ENCODE measurements around the gene RASA1.

Gene RASA1

DNA sequence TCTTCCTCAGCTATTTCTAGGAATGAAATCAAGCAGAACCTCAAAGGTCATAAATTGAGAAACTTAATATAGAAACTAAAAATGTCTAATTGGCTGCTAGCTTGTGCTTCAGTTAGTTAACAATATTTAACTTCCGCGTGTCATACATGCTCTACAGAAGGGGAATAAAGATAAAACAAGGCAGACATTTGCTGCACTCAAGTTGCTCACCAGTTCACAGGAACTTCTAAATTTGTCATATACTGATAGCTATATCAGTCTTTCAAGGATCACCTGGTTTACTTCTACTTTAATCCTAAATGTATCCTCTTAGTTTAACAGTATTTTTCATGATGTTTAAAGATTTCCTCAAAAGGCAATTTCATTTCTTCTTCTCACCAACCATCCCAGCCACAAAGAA, 136.7 kb downstream of the RASA1 start:
- no peak for DNase-seq

GRCh38 chr5:87405472-87406155, 137.9 kb downstream of the RASA1 start:
- no peak for DNase-seq

DNA sequence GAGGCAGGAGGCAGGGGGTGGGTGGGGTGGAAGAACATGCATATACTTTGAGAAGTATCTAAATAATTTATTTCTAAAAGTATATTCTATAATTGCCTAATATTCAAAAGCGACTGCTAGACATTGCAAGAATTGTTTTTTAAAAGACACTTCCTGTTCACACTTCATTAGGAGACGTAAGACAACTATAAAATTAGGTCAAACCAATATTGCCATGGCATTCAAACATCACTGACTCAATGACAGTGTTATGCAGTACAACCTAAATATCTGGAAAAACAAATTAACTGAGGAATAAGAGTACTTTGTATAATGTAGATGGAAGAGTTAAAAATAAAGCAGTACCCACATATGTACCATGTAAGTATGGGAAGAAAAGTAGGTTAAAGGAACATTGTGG, 140.5 kb downstream of the RASA1 start:
- no peak for DNase-seq

DNA sequence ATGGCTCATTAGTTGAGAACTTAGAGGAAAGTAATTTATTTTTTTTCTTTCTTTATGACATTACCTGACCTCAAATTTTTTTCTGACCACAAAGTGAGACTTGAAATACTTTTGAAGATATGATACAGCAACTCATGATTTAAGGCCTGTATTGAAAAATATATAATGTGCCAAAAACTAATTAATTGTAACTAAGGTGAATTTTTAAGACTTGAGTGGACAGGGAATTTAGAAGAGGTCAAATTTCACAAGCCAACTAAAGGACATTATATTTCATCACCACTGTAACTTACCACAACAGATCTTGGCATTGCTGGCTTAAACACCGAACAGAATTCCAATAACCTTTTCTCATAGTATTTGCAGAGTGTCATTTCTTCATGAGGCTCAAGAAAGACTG, 143.2 kb downstream of the RASA1 start:
- no peak for DNase-seq

DNA sequence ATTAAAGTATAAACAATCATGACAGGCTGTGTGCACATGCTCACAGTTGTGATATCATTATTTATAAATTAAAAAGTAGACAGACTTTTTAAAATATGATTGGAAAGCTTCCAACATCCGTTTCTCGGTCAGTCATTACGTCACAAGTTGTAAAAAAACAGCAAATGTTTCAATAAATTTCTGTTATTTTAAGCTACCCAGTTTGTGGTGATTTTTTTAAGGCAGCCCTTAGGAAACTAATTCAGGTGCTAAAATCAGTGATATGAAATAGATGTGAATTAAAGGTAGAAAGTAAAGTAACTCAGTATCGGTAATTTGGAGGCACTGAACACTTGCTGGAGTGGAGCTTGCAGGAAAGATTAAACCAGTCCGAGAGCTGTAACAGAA, 143.9 kb downstream of the RASA1 start:
- no peak for DNase-seq

DNA sequence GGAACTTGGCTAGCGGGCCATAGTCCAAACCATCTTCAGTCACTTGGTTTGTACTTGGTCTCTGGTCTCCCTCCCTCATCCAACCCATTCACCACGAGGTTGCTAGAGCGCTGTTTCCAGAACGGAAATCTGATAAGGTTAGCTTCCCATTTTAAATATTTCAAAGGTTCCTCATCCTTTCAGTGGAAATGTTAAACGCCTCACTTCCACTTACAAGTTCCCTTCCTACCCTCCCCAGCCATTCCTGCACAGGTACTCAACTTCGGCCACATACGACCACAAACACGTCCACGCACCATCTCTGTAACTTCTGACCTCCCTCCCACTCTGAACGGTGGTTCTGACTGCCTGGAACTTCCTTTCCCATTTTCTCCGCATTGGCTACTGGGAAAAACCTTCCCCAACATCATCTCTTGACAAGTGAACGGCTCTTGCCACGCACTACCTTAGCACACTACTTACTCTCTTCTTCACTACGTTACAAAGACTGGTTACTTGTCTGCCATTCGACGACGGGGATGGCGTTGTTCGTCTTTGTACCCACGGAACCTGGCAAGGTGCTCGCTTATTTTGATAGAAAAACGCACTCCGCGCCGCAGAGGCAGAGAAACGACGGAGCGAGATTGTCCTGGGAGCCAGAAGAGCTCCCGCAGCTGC, 144.4 kb downstream of the RASA1 start:
- peak; percentile 43 for DNase-seq

GRCh38 chr5:87412630-87413342, 145.1 kb downstream of the RASA1 start, which contains the start of gene CCNH:
TSS of gene CCNH (minus strand) at chr5:87412930. CDS start at chr5:87412794, 136 bp downstream.
- DNase-seq = peak; percentile 97

GRCh38 chr5:87413343-87413645, 145.6 kb downstream of the RASA1 start:
- no peak for DNase-seq

GRCh38 chr5:87418506-87418905, 150.8 kb downstream of the RASA1 start:
- no peak for DNase-seq

DNA sequence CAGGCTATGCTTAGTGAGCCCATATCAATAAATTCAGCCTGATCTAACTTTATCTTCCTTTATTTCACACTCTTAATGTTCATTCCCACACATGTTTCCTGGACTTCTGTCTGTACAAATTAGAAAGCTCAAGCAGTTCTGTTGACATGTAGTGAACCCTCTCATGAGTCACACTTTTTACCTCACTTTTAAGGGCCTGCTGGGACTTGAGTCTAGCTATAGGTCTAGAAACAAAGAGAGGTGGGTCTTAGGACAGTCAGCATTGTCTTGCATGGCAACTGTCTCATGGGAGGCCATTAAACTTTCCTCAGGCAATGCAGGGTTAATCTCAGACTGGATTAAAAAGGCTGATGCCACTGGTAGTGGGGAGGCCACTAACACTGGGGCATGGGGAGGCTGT, 153.6 kb downstream of the RASA1 start:
- DNase-seq = no peak

DNA sequence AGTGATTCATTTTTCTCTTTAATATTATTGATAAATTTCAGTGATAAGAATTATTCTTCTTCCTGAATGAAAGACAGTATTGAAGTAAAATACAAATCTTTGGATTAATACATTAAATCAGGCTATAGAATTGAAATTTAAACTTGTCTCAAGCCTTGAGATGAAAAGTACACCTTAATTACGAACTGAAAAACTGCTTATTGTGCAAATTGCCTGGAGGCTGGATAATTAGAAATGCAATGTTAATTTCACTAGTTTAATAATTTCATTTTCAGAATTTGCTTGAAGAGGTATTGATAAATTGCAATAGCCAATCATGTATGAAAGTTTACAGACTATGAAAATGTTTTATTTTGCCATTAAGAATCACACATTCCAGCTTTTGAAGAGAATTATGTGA, 156.1 kb downstream of the RASA1 start:
- no peak for DNase-seq

DNA sequence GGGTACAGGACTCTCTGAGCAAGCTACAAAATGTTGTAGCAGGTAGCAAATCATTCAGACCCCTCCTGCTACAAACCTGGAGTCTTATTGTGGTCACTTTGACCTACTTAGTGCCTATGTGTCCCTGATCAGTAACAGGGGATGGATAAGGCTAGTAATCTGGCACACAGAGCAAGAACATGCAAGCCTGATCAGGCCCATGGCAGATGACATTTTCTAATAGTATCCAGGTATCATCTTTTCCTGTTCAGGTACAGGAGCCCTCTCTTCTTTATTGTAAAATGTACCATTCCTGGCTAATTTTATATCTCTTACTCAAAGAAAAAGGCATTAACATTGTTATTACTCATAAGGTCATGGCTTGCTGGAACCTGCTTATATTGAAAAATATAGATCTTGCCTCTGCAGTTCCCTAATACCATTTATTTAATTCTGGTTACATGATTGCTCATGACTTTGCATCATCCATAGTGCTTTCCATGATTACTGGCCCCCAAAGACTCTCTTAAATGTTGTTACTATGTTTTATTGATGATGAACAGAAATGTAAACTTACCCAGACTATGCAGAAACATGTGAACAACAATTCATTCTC, 163.3 kb downstream of the RASA1 start:
- no peak for DNase-seq

- peak; percentile 5 for DNase-seq
These were observed 164.8 kb downstream of the RASA1 start for GRCh38 chr5:87432460-87432859.

DNA sequence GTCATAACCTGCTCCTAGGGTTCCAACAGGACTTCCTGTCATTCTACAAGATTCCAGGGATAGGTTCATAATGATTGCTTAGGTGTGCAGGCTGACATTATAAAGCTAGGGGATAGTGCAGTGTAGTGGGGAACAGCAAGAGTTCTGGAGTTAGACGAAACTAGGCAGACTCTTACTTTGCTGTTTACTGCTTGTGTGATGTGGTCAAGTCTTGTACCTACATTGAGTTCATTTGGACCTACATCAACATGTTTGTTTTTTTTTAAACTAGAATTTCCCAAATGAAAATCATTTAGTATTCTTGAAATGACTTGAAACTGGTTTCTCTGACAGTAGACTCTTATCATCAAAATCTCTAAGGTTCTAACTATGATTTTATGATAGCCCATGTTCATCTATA, 166.3 kb downstream of the RASA1 start:
- no peak for DNase-seq

DNA sequence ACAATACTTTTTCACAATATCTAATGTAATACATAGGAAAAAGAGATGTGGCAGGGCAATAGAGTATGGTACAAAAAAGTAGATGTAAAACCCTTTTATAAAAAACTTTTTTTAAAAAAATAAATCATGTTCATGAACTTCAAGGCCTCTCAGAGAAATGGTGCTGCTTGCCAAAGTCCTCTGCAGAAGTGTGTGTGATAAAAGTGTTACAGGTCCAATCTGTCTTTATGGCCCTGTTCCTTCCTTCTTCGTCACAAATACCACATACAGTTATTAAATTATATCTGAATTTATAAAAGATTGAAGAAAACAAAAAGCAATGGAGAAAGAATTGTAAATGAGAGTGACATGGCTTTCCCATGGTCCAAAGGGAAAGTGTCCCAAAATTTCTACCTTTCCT, 166.8 kb downstream of the RASA1 start:
- no peak for DNase-seq

- DNase-seq = no peak
These were observed 167.5 kb downstream of the RASA1 start for GRCh38 chr5:87435144-87435694.

DNA sequence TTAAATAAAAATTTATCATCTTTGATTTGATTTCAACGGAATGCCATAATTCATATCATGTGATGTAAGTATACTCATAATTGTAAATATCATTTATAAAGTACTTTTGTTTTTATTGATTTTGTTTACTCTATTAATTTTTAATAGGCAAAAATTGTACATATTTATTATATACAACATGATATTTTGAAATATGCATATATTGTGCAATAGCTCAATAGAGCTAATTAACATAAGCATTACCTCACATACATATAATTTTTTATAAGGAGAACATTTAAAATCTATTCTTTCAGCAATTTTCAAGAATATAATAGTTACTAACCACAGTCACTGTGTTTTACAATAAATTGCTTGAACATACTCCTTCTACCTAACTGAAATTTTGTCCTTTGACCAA, 170.0 kb downstream of the RASA1 start:
- no peak for DNase-seq

DNA sequence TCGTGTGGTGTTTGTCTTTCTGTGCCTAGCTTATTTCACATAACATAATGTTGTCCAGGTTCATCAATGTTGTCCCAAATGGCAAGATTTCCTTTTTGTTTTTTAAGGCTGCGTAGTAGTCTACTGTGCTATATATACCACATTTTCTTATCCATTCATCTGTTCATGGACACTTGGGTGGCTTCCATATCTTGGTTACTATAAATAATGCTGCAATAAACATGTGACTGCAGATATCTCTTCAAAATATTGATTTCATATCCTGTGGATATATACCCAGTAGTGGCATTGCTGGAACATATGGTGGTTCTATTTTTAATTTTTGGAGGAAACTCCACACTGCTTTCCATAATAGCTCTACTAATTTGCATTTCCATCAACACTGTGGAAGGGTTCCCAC, 170.5 kb downstream of the RASA1 start:
- no peak for DNase-seq
